Hepatocyte (in vitro differentiated cells): ENCODE results near the gene OIT3.

ENCODE experiments used
- EZH2 ChIP-seq: fragments of 200-600 bp; sonication (generic); IDR thresholded peaks from 2 replicates; pipeline ENCODE4 v1.6.1; 2016; ENCODE audit warnings: antibody characterized with exemption, mild to moderate bottlenecking, borderline replicate concordance
- EZH2phosphoT487 ChIP-seq: fragments of 200-600 bp; sonication (generic); IDR thresholded peaks from one replicate; pipeline ENCODE4 v1.6.1; 2018; ENCODE audit warnings: antibody characterized with exemption, mild to moderate bottlenecking, low read depth, moderate library complexity; ENCODE audit not compliant: unreplicated experiment, severe bottlenecking
- TF ChIP-seq, protein P1 (sequence below): fragments of 200-600 bp; sonication (generic); IDR thresholded peaks from 2 replicates; pipeline ENCODE4 v1.5.1; 2016; ENCODE audit warnings: antibody characterized with exemption, mild to moderate bottlenecking; ENCODE audit not compliant: poor library complexity

GRCh38 chr10:72930276-72930675 lies 36.7 kb downstream of the OIT3 start:
- TF ChIP-seq, protein P1, sequence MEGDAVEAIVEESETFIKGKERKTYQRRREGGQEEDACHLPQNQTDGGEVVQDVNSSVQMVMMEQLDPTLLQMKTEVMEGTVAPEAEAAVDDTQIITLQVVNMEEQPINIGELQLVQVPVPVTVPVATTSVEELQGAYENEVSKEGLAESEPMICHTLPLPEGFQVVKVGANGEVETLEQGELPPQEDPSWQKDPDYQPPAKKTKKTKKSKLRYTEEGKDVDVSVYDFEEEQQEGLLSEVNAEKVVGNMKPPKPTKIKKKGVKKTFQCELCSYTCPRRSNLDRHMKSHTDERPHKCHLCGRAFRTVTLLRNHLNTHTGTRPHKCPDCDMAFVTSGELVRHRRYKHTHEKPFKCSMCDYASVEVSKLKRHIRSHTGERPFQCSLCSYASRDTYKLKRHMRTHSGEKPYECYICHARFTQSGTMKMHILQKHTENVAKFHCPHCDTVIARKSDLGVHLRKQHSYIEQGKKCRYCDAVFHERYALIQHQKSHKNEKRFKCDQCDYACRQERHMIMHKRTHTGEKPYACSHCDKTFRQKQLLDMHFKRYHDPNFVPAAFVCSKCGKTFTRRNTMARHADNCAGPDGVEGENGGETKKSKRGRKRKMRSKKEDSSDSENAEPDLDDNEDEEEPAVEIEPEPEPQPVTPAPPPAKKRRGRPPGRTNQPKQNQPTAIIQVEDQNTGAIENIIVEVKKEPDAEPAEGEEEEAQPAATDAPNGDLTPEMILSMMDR, result no peak
- no peak for TF ChIP-seq EZH2
- TF ChIP-seq EZH2phosphoT487, result no peak
